ENCODE measurements around the gene TTLL11. TPM values are rescaled to one million over a fixed set of nuclear protein-coding genes. Genes with fewer than 3 reads are reported as not detected.
"Not testable (repeated sequence)": the region's sequence is repeated elsewhere in the genome, so short reads cannot be mapped to it uniquely, and the experiment has no call there.

The TTLL11 gene
- total RNA-seq, 1 experiment from 2014 or later = 3.8 TPM

GRCh38 chr9:121996783-121997182 lies 96.3 kb downstream of the TTLL11 start:
- Histone ChIP-seq H3K4me1 (replicated peaks) (no peaks in the 10 kb centered on the region), H3K27ac (no peak overlapping the region), H3K9me3 (replicated peaks) (no peaks in the 10 kb centered on the region), H3K27me3 (replicated peaks) (no peaks in the 10 kb centered on the region), H3K4me3 (no peak overlapping the region), H3K36me3 (no peaks in the 10 kb centered on the region)
- no peak for DNase-seq (ENCODE audit: low read depth in 1 of 2, low spot score in 2 of 2)

- no peak overlapping the region for H3K4me3 ChIP-seq
- H3K27me3 ChIP-seq (replicated peaks) = no peaks in the 10 kb centered on the region
- H3K36me3 ChIP-seq = no peaks in the 10 kb centered on the region
- H3K9me3 ChIP-seq (replicated peaks) = no peaks in the 10 kb centered on the region
- no peak for DNase-seq (ENCODE audit: low read depth in 1 of 2, low spot score in 2 of 2)
- H3K27ac ChIP-seq = no peak overlapping the region
- H3K4me1 ChIP-seq (replicated peaks) = no peaks in the 10 kb centered on the region
Observed at GRCh38 chr9:121995997-121996396, 97.1 kb downstream of the TTLL11 start.

GRCh38 chr9:121992571-121993212 lies 100.4 kb downstream of the TTLL11 start:
- Histone ChIP-seq H3K4me1 (replicated peaks) (no peaks in the 10 kb centered on the region), H3K9me3 (replicated peaks) (no peaks in the 10 kb centered on the region), H3K36me3 (no peaks in the 10 kb centered on the region), H3K27ac (no peak overlapping the region), H3K27me3 (replicated peaks) (no peaks in the 10 kb centered on the region), H3K4me3 (no peak overlapping the region)
- peak in 1 of 2 experiments; percentile 38 for DNase-seq (ENCODE audit: low read depth in 1 of 2, low spot score in 2 of 2)

DNA sequence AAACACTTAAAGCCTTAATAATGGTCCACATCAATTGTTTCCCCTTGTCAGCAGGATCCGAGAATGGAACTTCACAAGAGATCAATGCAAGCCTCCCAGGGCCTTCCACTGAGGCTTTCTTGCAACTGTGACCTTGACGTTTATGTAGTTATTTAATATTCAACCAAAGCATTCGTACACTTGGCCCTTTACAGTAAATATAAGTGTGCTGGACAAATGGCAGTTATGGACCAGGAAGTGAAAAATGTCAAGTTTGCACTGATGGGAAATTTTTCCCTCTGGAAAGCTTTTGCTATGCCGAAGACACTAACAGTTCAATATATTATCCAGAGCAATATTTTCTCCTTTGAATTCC lies 101.8 kb downstream of the TTLL11 start:
- no peaks in the 10 kb centered on the region for H3K27me3 ChIP-seq (replicated peaks)
- no peaks in the 10 kb centered on the region for H3K9me3 ChIP-seq (replicated peaks)
- H3K36me3 ChIP-seq = no peaks in the 10 kb centered on the region
- H3K27ac ChIP-seq = no peak overlapping the region
- H3K4me1 ChIP-seq (replicated peaks) = no peaks in the 10 kb centered on the region
- DNase-seq (ENCODE audit: low read depth in 1 of 2, low spot score in 2 of 2) = no peak
- no peak overlapping the region for H3K4me3 ChIP-seq

DNA sequence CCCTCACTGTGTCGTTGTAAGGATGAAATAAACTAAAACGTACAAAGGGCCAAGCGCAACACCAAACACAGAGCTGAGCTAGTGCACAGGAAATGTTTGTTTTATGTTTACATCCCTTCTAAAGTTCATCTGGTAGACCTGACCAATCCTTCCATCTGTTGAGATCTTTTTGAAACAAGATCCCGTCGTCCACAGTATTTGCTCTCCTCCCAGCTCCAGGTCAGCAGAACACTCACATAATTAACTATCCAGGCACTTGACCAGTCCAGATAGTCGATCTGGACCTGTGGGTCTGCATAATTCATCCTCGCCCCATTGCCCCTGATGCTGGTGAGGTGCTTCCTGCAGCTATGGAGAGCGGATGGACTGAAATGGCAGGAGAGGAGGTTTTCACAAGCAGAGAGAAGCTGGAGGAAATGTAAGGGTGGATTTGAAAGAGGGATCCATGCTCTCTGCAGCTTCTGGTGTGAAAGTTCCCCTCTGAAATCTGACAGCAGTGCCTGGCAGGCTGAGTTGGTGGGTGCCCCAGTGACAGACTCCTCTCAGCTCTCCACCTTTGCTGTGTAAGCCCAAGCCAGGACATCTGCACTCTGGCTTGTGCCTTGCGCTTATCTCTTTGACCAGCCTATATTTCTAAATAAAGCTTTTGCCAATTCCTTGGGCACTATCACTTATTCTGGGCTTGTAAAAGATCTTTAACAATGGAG lies 102.4 kb downstream of the TTLL11 start:
- Histone ChIP-seq H3K36me3 (no peaks in the 10 kb centered on the region), H3K27me3 (replicated peaks) (no peaks in the 10 kb centered on the region), H3K9me3 (replicated peaks) (no peaks in the 10 kb centered on the region), H3K27ac (no peak overlapping the region), H3K4me3 (no peak overlapping the region), H3K4me1 (replicated peaks) (no peaks in the 10 kb centered on the region)
- no peak for DNase-seq (ENCODE audit: low read depth in 1 of 2, low spot score in 2 of 2)

DNA sequence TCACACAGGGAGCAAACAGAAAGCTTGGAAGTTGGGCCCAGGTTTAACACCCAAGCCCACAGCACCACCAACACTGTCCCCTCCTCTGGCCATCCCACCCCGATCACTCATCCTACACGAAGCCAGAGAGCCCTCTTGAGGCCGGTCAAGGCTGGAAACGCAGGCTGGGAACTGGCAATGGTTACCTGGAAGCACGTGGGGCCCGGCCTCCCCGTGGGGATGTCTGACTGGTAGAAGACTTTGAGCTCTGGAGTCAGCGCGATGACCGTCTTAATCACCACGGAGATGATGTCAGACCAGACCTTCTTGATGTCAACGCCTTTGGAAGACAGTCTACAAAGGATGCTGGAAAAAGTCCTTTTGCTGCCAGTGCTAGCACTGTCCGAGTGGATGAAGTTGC lies 104.1 kb downstream of the TTLL11 start:
- no peaks in the 10 kb centered on the region for H3K27me3 ChIP-seq (replicated peaks)
- H3K4me3 ChIP-seq = no peak overlapping the region
- DNase-seq (ENCODE audit: low read depth in 1 of 2, low spot score in 2 of 2) = no peak
- no peaks in the 10 kb centered on the region for H3K9me3 ChIP-seq (replicated peaks)
- H3K36me3 ChIP-seq = no peaks in the 10 kb centered on the region
- no peak overlapping the region for H3K27ac ChIP-seq
- H3K4me1 ChIP-seq (replicated peaks) = no peaks in the 10 kb centered on the region

DNA sequence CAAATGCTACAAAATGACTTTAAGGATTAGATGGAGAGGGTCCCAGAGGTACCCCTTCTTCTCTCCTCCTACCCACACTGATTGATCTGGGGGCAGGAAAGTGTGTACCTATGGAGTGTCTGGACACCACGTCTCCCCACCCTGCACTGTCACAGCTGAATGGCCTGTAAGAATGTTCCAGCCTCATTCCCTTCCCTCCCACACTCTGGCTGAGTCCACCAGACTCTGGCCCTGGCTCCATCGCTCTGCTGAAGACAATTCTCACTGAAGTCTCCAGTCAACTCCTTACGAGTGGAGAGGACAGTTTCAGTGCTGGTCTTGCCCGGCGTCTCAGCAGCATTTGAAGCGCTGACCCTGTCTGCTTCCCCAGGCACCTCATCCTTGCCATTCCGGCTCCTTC lies 105.8 kb downstream of the TTLL11 start:
- no peak for DNase-seq (ENCODE audit: low read depth in 1 of 2, low spot score in 2 of 2)
- Histone ChIP-seq H3K9me3 (replicated peaks) (no peaks in the 10 kb centered on the region), H3K4me3 (no peak overlapping the region), H3K4me1 (replicated peaks) (no peaks in the 10 kb centered on the region), H3K36me3 (no peaks in the 10 kb centered on the region), H3K27me3 (replicated peaks) (no peaks in the 10 kb centered on the region), H3K27ac (no peak overlapping the region)

- Histone ChIP-seq H3K4me1 (replicated peaks) (no peaks in the 10 kb centered on the region), H3K9me3 (replicated peaks) (no peaks in the 10 kb centered on the region), H3K27ac (no peak overlapping the region), H3K27me3 (replicated peaks) (no peaks in the 10 kb centered on the region), H3K4me3 (no peak overlapping the region), H3K36me3 (no peaks in the 10 kb centered on the region)
- DNase-seq (ENCODE audit: low read depth in 1 of 2, low spot score in 2 of 2) = no peak
Observed at GRCh38 chr9:121985792-121986494, 107.2 kb downstream of the TTLL11 start.

DNA sequence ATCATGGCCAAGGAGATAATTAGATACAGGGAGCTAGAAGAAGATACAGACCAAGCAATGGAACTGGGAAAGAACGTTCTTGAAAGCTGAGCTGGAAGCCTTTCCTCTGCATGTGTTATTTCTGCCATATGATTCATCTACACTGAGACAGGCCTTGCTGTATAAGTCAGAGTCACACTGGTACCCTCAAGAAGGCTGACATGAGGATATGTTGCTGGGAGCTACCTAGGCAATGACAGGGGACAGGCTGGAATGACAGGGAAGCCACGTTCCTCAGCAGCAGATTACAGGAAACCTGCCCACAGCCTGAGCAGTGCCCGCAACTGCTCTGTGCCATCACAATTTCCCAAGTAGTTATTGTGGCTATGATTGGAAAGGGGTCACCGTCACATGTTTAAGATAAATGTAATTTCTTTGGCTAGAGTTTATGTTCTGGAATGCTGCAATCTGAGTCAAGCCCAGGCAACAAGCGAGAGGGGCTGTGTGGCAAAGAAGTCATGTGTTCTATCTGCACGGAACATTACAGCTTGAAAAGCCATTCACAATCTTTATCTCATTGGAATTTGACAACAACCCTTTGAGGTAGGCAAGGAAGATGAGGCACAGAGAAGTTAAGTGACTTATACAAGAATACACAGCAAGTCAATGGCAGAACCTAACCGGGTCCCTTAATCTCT lies 108.2 kb downstream of the TTLL11 start:
- no peak overlapping the region for H3K27ac ChIP-seq
- no peak overlapping the region for H3K4me3 ChIP-seq
- no peaks in the 10 kb centered on the region for H3K9me3 ChIP-seq (replicated peaks)

GRCh38 chr9:121983736-121984135 lies 109.4 kb downstream of the TTLL11 start:
- Histone ChIP-seq H3K9me3 (replicated peaks) (no peaks in the 10 kb centered on the region), H3K4me1 (replicated peaks) (no peaks in the 10 kb centered on the region), H3K27me3 (replicated peaks) (no peaks in the 10 kb centered on the region), H3K4me3 (no peak overlapping the region), H3K36me3 (no peaks in the 10 kb centered on the region), H3K27ac (no peak overlapping the region)
- DNase-seq (ENCODE audit: low read depth in 1 of 2, low spot score in 2 of 2) = no peak

More for the DNA sequence above, 108.2 kb downstream of the TTLL11 start:
- DNase-seq (ENCODE audit: low read depth in 1 of 2, low spot score in 2 of 2) = no peak
- no peaks in the 10 kb centered on the region for H3K4me1 ChIP-seq (replicated peaks)
- no peaks in the 10 kb centered on the region for H3K27me3 ChIP-seq (replicated peaks)
- H3K36me3 ChIP-seq = no peaks in the 10 kb centered on the region

DNA sequence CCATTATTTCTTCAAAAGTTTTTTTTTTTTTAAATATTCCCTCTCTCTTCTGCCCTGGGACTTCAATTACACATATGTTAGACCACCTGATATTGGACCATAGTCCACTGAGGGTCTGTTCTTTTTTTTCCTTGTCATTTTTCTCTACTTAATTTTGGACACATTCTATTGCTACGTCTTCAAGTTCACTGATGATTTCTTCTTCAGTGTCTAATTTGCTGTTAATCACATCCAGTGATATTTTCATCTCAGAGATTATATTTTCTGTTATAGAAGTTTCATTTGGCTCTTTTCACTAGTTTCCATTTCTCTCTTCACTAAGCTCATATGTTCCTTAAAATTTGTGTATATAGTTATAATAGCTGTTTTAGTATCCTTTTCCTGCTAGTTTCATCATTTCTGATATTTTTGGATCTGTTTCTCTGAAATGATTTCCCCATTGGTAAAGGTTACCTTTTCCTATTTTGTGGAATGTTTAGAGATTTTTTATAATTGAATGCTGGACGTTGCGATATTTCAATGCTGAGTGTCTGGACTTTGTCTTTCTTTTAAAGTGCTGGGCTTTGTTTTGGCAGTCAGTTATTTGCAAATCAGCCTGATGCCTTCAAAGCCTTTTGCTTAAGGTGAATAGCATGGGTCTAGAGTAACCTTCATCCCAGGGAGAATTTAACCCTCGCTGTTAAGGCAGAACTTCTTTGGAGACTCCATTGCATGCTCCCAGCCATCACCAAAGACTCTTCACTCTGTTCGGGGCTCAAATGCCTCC lies 111.8 kb downstream of the TTLL11 start:
- H3K9me3 ChIP-seq (replicated peaks) = no peaks in the 10 kb centered on the region
- H3K4me1 ChIP-seq (replicated peaks) = no peaks in the 10 kb centered on the region
- H3K27me3 ChIP-seq (replicated peaks) = no peaks in the 10 kb centered on the region
- H3K36me3 ChIP-seq = no peaks in the 10 kb centered on the region
- H3K4me3 ChIP-seq = no peak overlapping the region
- no peak overlapping the region for H3K27ac ChIP-seq
- no peak for DNase-seq (ENCODE audit: low read depth in 1 of 2, low spot score in 2 of 2)

- not testable (repeated sequence) for H3K9me3 ChIP-seq (replicated peaks); H3K27ac ChIP-seq; H3K4me1 ChIP-seq (replicated peaks); H3K36me3 ChIP-seq; H3K4me3 ChIP-seq; H3K27me3 ChIP-seq (replicated peaks); DNase-seq (ENCODE audit: low read depth in 1 of 2, low spot score in 2 of 2)
Observed at GRCh38 chr9:121980665-121981064, 112.4 kb downstream of the TTLL11 start.

DNA sequence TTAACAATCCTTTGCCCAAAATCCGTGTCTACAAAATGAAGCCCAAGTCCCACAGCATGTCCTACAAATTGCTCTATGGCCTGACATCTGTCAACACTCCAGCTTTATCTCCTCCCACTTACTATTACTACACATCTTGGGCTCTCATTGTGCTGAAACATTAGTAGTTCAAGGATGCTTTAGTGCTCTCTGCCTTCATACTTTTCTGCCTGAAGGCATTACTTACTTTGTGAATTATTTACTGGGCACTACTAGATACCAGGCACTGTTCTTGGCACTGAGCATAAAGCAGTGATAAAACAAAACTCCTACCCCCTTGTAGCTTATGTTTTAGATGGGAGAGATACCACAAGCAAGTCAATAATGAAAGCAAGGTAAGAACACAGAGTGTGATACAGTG lies 113.4 kb downstream of the TTLL11 start:
- no peak for DNase-seq (ENCODE audit: low read depth in 1 of 2, low spot score in 2 of 2)
- Histone ChIP-seq H3K4me1 (replicated peaks) (no peaks in the 10 kb centered on the region), H3K27me3 (replicated peaks) (no peaks in the 10 kb centered on the region), H3K27ac (no peak overlapping the region), H3K4me3 (no peak overlapping the region), H3K36me3 (no peaks in the 10 kb centered on the region), H3K9me3 (replicated peaks) (no peaks in the 10 kb centered on the region)
